Thoracic aorta (tissue), 2 donors: ENCODE data around the gene HINT1. TPM values are rescaled to one million over a fixed set of nuclear protein-coding genes. Genes with fewer than 3 reads are reported as not detected.
"Not testable (repeated sequence)": the region's sequence is repeated elsewhere in the genome, so short reads cannot be mapped to it uniquely, and the experiment has no call there.

ENCODE experiments used
- ATAC-seq: fragments of 150-250 bp; one replicate; pipeline ENCODE4 v1.8.0; 2017; ENCODE audit warnings: low read depth; ENCODE audit not compliant: insufficient number of reproducible peaks, low FRiP score
- DNase-seq: peaks from one replicate; pipeline ENCODE4 v3.0.0-alpha.2; 2020; ENCODE audit warnings: low spot score
- H3K27ac ChIP-seq, 2 donors: fragments of 200-600 bp; sonication (generic); 1 replicate in 1 of 2; 2 replicates in 1 of 2; pipeline ENCODE4 v1.5.1; 2016; ENCODE audit warnings: mild to moderate bottlenecking in 2 of 2, moderate library complexity in 2 of 2
- H3K27me3 ChIP-seq: fragments of 200-600 bp; sonication (generic); replicated peaks from 2 replicates; pipeline ENCODE4 v1.6.0; 2016; ENCODE audit warnings: mild to moderate bottlenecking; ENCODE audit not compliant: insufficient read depth
- H3K36me3 ChIP-seq: fragments of 200-600 bp; sonication (generic); one replicate; pipeline ENCODE4 v1.5.1; 2016
- H3K4me1 ChIP-seq, 2 donors: fragments of 200-600 bp; sonication (generic); 1 replicate in 1 of 2; 2 replicates in 1 of 2; pipeline versions ENCODE4 v1.5.1 to v1.6.0; 2016; ENCODE audit warnings: low read depth in 2 of 2, mild to moderate bottlenecking in 1 of 2; ENCODE audit not compliant: control insufficient read depth in 1 of 2
- H3K4me3 ChIP-seq: fragments of 200-600 bp; sonication (generic); 2 replicates; pipeline ENCODE4 v1.5.1; 2016; ENCODE audit warnings: mild to moderate bottlenecking
- H3K9me3 ChIP-seq: fragments of 200-600 bp; sonication (generic); 2 replicates; pipeline ENCODE4 v1.5.1; 2016
- CTCF ChIP-seq: fragments of 200-600 bp; sonication (generic); IDR thresholded peaks from one replicate; pipeline ENCODE4 v1.5.1; 2019; ENCODE audit warnings: antibody characterized with exemption
- total RNA-seq, 2 donors: library from RNA; depleted of rRNA; stranded (reverse); fragments of >200 nt; gene quantifications; one replicate each; pipeline versions ENCODE4 v1.1.0 to v1.2.3, GENCODE V29; 2016

The HINT1 gene
- total RNA-seq, 2 donors from 2014 or later = 116 to 167 TPM

- Histone ChIP-seq H3K27ac (no peak overlapping the region), H3K4me1 (no peaks in the 10 kb centered on the region), H3K4me3 (no peak overlapping the region), H3K9me3 (no peaks in the 10 kb centered on the region), H3K27me3 (no peaks in the 10 kb centered on the region), H3K36me3 (no peaks in the 10 kb centered on the region)
- no peak for TF ChIP-seq CTCF
- DNase-seq (no peak), ATAC-seq (no peak)
Measured at GRCh38 chr5:131200560-131200959, 35.5 kb upstream of the HINT1 start.

- no peak for TF ChIP-seq CTCF
- no peaks in the 10 kb centered on the region for H3K9me3 ChIP-seq
- DNase-seq (no peak), ATAC-seq (no peak)
- H3K27ac ChIP-seq = no peak overlapping the region
- no peaks in the 10 kb centered on the region for H3K27me3 ChIP-seq
- no peaks in the 10 kb centered on the region for H3K4me1 ChIP-seq
- no peak overlapping the region for H3K4me3 ChIP-seq
- no peaks in the 10 kb centered on the region for H3K36me3 ChIP-seq
Measured at GRCh38 chr5:131198625-131199024, 33.6 kb upstream of the HINT1 start.

GRCh38 chr5:131196331-131196730, 31.3 kb upstream of the HINT1 start:
- ATAC-seq (no peak), DNase-seq (no peak)
- Histone ChIP-seq H3K9me3 (no peaks in the 10 kb centered on the region), H3K4me3 (no peak overlapping the region), H3K36me3 (no peaks in the 10 kb centered on the region), H3K4me1 (peaks cover 0 to 3% of the 10 kb centered on the region in 2 donors), H3K27ac (no peak overlapping the region), H3K27me3 (no peaks in the 10 kb centered on the region)
- TF ChIP-seq CTCF = no peak

- no peak overlapping the region for H3K4me3 ChIP-seq
- H3K27me3 ChIP-seq = no peaks in the 10 kb centered on the region
- DNase-seq (no peak), ATAC-seq (no peak)
- no peak overlapping the region for H3K27ac ChIP-seq
- H3K9me3 ChIP-seq = no peaks in the 10 kb centered on the region
- H3K36me3 ChIP-seq = no peaks in the 10 kb centered on the region
- peaks cover 0 to 3% of the 10 kb centered on the region in 2 donors for H3K4me1 ChIP-seq
- no peak for TF ChIP-seq CTCF
Measured at GRCh38 chr5:131195696-131196095, 30.6 kb upstream of the HINT1 start.

- no peak overlapping the region for H3K27ac ChIP-seq
- no peaks in the 10 kb centered on the region for H3K27me3 ChIP-seq
- ATAC-seq (no peak), DNase-seq (no peak)
- no peaks in the 10 kb centered on the region for H3K9me3 ChIP-seq
- no peaks in the 10 kb centered on the region for H3K36me3 ChIP-seq
- H3K4me3 ChIP-seq = no peak overlapping the region
- TF ChIP-seq CTCF = no peak
- H3K4me1 ChIP-seq = peaks cover 0 to 3% of the 10 kb centered on the region in 2 donors
Measured at GRCh38 chr5:131194725-131195124, 29.7 kb upstream of the HINT1 start.

- H3K4me1 ChIP-seq, H3K27ac ChIP-seq, H3K36me3 ChIP-seq, H3K9me3 ChIP-seq, H3K4me3 ChIP-seq, DNase-seq, H3K27me3 ChIP-seq, ATAC-seq: not testable (repeated sequence)
Measured at GRCh38 chr5:131193897-131194296, 28.8 kb upstream of the HINT1 start.
